ENCODE measurements around the gene VIT. TPM values are rescaled to one million over a fixed set of nuclear protein-coding genes. Genes with fewer than 3 reads are reported as not detected.

VIT gene
- total and polyA plus RNA-seq, 4 donors, result 0.07 to 0.17 (median 0.09) TPM; not detected in 1

DNA sequence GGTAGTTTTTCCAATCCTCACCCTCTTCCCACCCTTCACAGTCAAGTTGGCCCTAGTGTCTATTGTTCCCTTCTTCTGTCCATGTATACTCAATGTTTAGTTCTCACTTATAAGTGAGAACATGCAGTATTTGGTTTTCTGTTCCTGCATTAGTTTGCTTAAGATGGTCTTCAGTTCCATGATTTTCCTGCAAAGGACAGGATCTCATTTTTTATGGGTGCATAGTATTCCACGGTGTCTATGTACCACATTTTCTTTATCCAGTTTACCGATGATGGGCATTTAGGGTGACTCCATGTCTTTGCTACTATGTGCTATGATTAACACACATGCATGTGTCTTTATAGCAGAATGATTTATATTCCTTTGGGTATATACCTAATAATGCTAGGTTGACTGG, 165.4 kb downstream of the VIT start:
- Histone ChIP-seq H3K9me3 (ENCODE audit: control insufficient read depth in 4 of 4, low read length in 3 of 4) (no peaks in the 10 kb centered on the region), H3K27me3 (ENCODE audit: control insufficient read depth in 4 of 4, insufficient read depth in 4 of 4, low read length in 3 of 4) (no peaks in the 10 kb centered on the region), H3K9ac (ENCODE audit: low read depth in 1 of 2, low read length in 2 of 2) (no peak overlapping the region), H3K4me3 (ENCODE audit: low read depth in 1 of 3, low read length in 3 of 3) (no peak overlapping the region), H3K27ac (ENCODE audit: low read depth in 1 of 2, low read length in 2 of 2) (no peak overlapping the region), H3K4me1 (ENCODE audit: control insufficient read depth in 4 of 4, insufficient read depth in 4 of 4, low read length in 3 of 4) (peaks cover 4 to 22% (median 17%) of the 10 kb centered on the region in 4 donors), H3K36me3 (ENCODE audit: control insufficient read depth in 4 of 4, insufficient read depth in 3 of 4, low read depth in 1 of 4, low read length in 3 of 4) (peaks cover 0 to 3% (median 2%) of the 10 kb centered on the region in 4 donors)
- TF ChIP-seq, protein P1, sequence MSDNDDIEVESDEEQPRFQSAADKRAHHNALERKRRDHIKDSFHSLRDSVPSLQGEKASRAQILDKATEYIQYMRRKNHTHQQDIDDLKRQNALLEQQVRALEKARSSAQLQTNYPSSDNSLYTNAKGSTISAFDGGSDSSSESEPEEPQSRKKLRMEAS (IDR thresholded peaks at IDR 0.05), result no peak
- TF ChIP-seq, protein P2, sequence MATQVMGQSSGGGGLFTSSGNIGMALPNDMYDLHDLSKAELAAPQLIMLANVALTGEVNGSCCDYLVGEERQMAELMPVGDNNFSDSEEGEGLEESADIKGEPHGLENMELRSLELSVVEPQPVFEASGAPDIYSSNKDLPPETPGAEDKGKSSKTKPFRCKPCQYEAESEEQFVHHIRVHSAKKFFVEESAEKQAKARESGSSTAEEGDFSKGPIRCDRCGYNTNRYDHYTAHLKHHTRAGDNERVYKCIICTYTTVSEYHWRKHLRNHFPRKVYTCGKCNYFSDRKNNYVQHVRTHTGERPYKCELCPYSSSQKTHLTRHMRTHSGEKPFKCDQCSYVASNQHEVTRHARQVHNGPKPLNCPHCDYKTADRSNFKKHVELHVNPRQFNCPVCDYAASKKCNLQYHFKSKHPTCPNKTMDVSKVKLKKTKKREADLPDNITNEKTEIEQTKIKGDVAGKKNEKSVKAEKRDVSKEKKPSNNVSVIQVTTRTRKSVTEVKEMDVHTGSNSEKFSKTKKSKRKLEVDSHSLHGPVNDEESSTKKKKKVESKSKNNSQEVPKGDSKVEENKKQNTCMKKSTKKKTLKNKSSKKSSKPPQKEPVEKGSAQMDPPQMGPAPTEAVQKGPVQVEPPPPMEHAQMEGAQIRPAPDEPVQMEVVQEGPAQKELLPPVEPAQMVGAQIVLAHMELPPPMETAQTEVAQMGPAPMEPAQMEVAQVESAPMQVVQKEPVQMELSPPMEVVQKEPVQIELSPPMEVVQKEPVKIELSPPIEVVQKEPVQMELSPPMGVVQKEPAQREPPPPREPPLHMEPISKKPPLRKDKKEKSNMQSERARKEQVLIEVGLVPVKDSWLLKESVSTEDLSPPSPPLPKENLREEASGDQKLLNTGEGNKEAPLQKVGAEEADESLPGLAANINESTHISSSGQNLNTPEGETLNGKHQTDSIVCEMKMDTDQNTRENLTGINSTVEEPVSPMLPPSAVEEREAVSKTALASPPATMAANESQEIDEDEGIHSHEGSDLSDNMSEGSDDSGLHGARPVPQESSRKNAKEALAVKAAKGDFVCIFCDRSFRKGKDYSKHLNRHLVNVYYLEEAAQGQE (IDR thresholded peaks at IDR 0.05), result no peak
- TF ChIP-seq TAF1 (conservative IDR thresholded peaks at IDR 0.05) (no peak), RAD21 (IDR thresholded peaks at IDR 0.05) (no peak), HNF4G (IDR thresholded peaks at IDR 0.05) (no peak), EGR1 (IDR thresholded peaks at IDR 0.05; ENCODE audit: low read depth in 2 of 2) (no peak), RXRA (IDR thresholded peaks at IDR 0.05) (no peak), FOXA1 (IDR thresholded peaks at IDR 0.05) (no peak), JUND (IDR thresholded peaks at IDR 0.05) (no peak), HNF4A (conservative IDR thresholded peaks at IDR 0.05) (no peak), FOXA2 (IDR thresholded peaks at IDR 0.05) (no peak), SP1 (IDR thresholded peaks at IDR 0.05) (no peak), YY1 (IDR thresholded peaks at IDR 0.05) (no peak), NR2F2 (IDR thresholded peaks at IDR 0.05) (no peak), GABPA (IDR thresholded peaks at IDR 0.05 in 1 of 2, conservative IDR thresholded peaks at IDR 0.05 in 1 of 2) (no peak)
- TF ChIP-seq, protein P3, sequence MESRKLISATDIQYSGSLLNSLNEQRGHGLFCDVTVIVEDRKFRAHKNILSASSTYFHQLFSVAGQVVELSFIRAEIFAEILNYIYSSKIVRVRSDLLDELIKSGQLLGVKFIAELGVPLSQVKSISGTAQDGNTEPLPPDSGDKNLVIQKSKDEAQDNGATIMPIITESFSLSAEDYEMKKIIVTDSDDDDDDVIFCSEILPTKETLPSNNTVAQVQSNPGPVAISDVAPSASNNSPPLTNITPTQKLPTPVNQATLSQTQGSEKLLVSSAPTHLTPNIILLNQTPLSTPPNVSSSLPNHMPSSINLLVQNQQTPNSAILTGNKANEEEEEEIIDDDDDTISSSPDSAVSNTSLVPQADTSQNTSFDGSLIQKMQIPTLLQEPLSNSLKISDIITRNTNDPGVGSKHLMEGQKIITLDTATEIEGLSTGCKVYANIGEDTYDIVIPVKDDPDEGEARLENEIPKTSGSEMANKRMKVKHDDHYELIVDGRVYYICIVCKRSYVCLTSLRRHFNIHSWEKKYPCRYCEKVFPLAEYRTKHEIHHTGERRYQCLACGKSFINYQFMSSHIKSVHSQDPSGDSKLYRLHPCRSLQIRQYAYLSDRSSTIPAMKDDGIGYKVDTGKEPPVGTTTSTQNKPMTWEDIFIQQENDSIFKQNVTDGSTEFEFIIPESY (IDR thresholded peaks at IDR 0.05), result no peak
- TF ChIP-seq, protein P4, sequence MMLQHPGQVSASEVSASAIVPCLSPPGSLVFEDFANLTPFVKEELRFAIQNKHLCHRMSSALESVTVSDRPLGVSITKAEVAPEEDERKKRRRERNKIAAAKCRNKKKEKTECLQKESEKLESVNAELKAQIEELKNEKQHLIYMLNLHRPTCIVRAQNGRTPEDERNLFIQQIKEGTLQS (IDR thresholded peaks at IDR 0.05), result no peak
- TF ChIP-seq, protein P5, sequence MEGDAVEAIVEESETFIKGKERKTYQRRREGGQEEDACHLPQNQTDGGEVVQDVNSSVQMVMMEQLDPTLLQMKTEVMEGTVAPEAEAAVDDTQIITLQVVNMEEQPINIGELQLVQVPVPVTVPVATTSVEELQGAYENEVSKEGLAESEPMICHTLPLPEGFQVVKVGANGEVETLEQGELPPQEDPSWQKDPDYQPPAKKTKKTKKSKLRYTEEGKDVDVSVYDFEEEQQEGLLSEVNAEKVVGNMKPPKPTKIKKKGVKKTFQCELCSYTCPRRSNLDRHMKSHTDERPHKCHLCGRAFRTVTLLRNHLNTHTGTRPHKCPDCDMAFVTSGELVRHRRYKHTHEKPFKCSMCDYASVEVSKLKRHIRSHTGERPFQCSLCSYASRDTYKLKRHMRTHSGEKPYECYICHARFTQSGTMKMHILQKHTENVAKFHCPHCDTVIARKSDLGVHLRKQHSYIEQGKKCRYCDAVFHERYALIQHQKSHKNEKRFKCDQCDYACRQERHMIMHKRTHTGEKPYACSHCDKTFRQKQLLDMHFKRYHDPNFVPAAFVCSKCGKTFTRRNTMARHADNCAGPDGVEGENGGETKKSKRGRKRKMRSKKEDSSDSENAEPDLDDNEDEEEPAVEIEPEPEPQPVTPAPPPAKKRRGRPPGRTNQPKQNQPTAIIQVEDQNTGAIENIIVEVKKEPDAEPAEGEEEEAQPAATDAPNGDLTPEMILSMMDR (IDR thresholded peaks at IDR 0.05; ENCODE audit: low read depth, low read length, missing input control), result no peak
- no peak for DNase-seq (ENCODE audit: low spot score)
- over 99% methylated on average over 2 of the region's 2 CpGs for WGBS

Other genes starting within 250 kb of the VIT start
- 10 to 100 TPM; 13.8 to 14.5 TPM for gene FEZ2, start 98.5 kb upstream of the VIT start, total RNA-seq
- gene FEZ2, start 98.5 kb upstream of the VIT start, polyA plus RNA-seq, result 10 to 100 TPM; 11.9 to 16.1 TPM

All from liver (tissue), 9 donors.